HG03025 (cell line): ENCODE data around the gene MCRIP2.

Experiments
- ATAC-seq: cut with Tn5 transposase; IDR thresholded peaks from one replicate; pipeline ENCODE4 v1.9.1; 2021; ENCODE audit warnings: mild to moderate bottlenecking, moderate library complexity; ENCODE audit not compliant: unreplicated experiment, low FRiP score

MCRIP2 gene

GRCh38 chr16:693364-693763, 51.7 kb downstream of the MCRIP2 start:
- no peak for ATAC-seq

GRCh38 chr16:693766-694165, 52.1 kb downstream of the MCRIP2 start:
- no peak for ATAC-seq

DNA sequence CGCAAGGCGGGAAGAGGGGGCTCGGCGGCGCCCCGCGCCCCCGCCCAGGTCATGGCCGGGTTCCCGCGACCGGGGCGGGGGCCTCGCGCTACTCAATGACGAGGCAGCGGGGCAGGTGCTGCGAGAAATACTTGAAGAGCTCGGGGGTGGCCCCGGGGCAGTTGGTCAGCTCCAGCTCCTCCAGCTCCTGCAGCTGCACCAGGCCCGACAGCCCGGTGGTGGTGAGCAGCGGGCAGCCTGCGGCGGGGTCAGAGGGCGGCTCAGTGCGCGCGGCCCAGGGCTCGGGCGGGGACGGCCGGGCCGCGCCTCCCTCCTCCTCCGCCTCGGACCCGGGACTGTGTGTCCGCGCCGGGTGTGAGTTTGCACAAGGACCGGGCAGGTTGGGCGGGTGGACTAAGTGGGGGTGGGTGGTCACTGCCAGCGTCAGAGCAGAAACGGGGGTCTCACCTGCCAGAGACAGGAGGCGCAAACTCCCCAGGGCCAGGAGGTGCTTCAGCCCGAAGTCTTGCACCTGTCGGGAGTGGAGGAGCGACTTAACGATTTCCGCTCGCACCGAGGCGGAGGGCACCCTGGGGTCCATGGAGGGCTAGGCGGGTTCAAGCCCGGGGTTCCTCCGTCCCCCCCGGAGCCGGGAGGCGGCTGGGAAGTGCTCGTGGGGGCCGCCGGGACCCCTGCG, 52.7 kb downstream of the MCRIP2 start:
- ATAC-seq = no peak

GRCh38 chr16:694863-695354, 53.3 kb downstream of the MCRIP2 start:
- no peak for ATAC-seq

GRCh38 chr16:695355-696089, 53.9 kb downstream of the MCRIP2 start:
- no peak for ATAC-seq
